ENCODE measurements around the gene VSTM4. TPM values are rescaled to one million over a fixed set of nuclear protein-coding genes. Genes with fewer than 3 reads are reported as not detected.

Gene VSTM4
- total and polyA plus RNA-seq, 4 donors: 1.0 to 3.1 (median 2.0) TPM

DNA sequence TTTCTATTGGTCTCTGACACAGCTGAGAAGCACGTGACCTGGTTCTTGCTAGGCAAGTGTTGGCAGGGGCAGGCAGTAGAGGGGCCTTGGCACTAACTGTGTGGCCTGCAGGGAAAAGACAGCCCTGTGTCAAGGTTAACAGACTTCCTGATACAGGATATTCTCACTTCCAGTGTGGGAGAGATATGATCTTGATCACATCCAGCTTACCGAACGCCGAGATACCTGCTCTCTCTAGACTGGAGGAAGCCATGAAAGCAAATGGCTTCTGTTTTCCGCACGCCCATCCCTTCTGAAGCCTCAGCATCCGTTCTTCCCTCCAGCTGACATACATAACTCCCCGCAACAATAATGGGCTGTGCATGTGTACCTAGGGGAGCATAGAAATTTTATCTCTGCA, 79.4 kb downstream of the VSTM4 start:
- Histone ChIP-seq H3K4me1 (ENCODE audit: control insufficient read depth in 4 of 4, insufficient read depth in 4 of 4, low read length in 3 of 4) (no peaks in the 10 kb centered on the region), H3K27ac (ENCODE audit: low read depth in 1 of 2, low read length in 2 of 2) (no peak overlapping the region), H3K9me3 (ENCODE audit: control insufficient read depth in 4 of 4, low read length in 3 of 4) (no peaks in the 10 kb centered on the region), H3K9ac (ENCODE audit: low read depth in 1 of 2, low read length in 2 of 2) (no peak overlapping the region), H3K36me3 (ENCODE audit: control insufficient read depth in 4 of 4, insufficient read depth in 3 of 4, low read depth in 1 of 4, low read length in 3 of 4) (no peaks in the 10 kb centered on the region), H3K4me3 (ENCODE audit: low read depth in 1 of 3, low read length in 3 of 3) (no peak overlapping the region), H3K27me3 (ENCODE audit: control insufficient read depth in 4 of 4, insufficient read depth in 4 of 4, low read length in 3 of 4) (no peaks in the 10 kb centered on the region)
- WGBS: 85% methylated on average over 8 of the region's 8 CpGs
- TF ChIP-seq RAD21 (IDR thresholded peaks at IDR 0.05): no peak
- TF ChIP-seq, protein P1, sequence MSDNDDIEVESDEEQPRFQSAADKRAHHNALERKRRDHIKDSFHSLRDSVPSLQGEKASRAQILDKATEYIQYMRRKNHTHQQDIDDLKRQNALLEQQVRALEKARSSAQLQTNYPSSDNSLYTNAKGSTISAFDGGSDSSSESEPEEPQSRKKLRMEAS (IDR thresholded peaks at IDR 0.05): no peak
- TF ChIP-seq RXRA (IDR thresholded peaks at IDR 0.05): no peak
- TF ChIP-seq, protein P2, sequence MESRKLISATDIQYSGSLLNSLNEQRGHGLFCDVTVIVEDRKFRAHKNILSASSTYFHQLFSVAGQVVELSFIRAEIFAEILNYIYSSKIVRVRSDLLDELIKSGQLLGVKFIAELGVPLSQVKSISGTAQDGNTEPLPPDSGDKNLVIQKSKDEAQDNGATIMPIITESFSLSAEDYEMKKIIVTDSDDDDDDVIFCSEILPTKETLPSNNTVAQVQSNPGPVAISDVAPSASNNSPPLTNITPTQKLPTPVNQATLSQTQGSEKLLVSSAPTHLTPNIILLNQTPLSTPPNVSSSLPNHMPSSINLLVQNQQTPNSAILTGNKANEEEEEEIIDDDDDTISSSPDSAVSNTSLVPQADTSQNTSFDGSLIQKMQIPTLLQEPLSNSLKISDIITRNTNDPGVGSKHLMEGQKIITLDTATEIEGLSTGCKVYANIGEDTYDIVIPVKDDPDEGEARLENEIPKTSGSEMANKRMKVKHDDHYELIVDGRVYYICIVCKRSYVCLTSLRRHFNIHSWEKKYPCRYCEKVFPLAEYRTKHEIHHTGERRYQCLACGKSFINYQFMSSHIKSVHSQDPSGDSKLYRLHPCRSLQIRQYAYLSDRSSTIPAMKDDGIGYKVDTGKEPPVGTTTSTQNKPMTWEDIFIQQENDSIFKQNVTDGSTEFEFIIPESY (IDR thresholded peaks at IDR 0.05): no peak
- DNase-seq (ENCODE audit: low spot score): no peak

DNA sequence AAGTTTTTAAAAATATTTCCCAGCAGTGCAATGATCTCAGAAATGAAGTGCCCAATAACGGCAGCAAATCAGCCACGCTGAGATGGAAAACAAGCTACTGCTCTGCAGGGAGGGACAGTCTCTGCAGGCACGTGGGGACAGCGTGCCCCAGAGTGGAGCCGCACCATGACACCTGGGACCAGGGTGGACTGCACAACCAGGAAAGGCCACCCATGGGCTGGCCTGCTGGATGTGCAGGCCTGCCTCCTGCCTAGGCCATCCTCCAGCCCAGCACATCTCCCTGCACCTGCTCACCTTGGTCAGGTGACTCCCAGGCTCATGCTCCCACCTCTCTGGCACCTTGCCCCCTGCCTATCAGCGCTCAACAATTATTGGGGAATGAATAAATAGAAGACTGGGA, 80.4 kb downstream of the VSTM4 start:
- Histone ChIP-seq H3K27me3 (ENCODE audit: control insufficient read depth in 4 of 4, insufficient read depth in 4 of 4, low read length in 3 of 4) (no peaks in the 10 kb centered on the region), H3K9me3 (ENCODE audit: control insufficient read depth in 4 of 4, low read length in 3 of 4) (no peaks in the 10 kb centered on the region), H3K4me3 (ENCODE audit: low read depth in 1 of 3, low read length in 3 of 3) (no peak overlapping the region), H3K9ac (ENCODE audit: low read depth in 1 of 2, low read length in 2 of 2) (no peak overlapping the region), H3K27ac (ENCODE audit: low read depth in 1 of 2, low read length in 2 of 2) (no peak overlapping the region), H3K36me3 (ENCODE audit: control insufficient read depth in 4 of 4, insufficient read depth in 3 of 4, low read depth in 1 of 4, low read length in 3 of 4) (no peaks in the 10 kb centered on the region), H3K4me1 (ENCODE audit: control insufficient read depth in 4 of 4, insufficient read depth in 4 of 4, low read length in 3 of 4) (no peaks in the 10 kb centered on the region)
- no peak for DNase-seq (ENCODE audit: low spot score)
- WGBS: 97% methylated on average over 6 of the region's 6 CpGs
- TF ChIP-seq, protein P3, sequence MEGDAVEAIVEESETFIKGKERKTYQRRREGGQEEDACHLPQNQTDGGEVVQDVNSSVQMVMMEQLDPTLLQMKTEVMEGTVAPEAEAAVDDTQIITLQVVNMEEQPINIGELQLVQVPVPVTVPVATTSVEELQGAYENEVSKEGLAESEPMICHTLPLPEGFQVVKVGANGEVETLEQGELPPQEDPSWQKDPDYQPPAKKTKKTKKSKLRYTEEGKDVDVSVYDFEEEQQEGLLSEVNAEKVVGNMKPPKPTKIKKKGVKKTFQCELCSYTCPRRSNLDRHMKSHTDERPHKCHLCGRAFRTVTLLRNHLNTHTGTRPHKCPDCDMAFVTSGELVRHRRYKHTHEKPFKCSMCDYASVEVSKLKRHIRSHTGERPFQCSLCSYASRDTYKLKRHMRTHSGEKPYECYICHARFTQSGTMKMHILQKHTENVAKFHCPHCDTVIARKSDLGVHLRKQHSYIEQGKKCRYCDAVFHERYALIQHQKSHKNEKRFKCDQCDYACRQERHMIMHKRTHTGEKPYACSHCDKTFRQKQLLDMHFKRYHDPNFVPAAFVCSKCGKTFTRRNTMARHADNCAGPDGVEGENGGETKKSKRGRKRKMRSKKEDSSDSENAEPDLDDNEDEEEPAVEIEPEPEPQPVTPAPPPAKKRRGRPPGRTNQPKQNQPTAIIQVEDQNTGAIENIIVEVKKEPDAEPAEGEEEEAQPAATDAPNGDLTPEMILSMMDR (IDR thresholded peaks at IDR 0.05; ENCODE audit: low read depth, low read length, missing input control): no peak
- TF ChIP-seq, protein P1 (IDR thresholded peaks at IDR 0.05): no peak
- TF ChIP-seq, protein P2 (IDR thresholded peaks at IDR 0.05): no peak
- TF ChIP-seq RAD21 (IDR thresholded peaks at IDR 0.05): no peak
- no peak for TF ChIP-seq EGR1 (IDR thresholded peaks at IDR 0.05; ENCODE audit: low read depth in 2 of 2)
- TF ChIP-seq JUND (IDR thresholded peaks at IDR 0.05): no peak
- TF ChIP-seq, protein P4, sequence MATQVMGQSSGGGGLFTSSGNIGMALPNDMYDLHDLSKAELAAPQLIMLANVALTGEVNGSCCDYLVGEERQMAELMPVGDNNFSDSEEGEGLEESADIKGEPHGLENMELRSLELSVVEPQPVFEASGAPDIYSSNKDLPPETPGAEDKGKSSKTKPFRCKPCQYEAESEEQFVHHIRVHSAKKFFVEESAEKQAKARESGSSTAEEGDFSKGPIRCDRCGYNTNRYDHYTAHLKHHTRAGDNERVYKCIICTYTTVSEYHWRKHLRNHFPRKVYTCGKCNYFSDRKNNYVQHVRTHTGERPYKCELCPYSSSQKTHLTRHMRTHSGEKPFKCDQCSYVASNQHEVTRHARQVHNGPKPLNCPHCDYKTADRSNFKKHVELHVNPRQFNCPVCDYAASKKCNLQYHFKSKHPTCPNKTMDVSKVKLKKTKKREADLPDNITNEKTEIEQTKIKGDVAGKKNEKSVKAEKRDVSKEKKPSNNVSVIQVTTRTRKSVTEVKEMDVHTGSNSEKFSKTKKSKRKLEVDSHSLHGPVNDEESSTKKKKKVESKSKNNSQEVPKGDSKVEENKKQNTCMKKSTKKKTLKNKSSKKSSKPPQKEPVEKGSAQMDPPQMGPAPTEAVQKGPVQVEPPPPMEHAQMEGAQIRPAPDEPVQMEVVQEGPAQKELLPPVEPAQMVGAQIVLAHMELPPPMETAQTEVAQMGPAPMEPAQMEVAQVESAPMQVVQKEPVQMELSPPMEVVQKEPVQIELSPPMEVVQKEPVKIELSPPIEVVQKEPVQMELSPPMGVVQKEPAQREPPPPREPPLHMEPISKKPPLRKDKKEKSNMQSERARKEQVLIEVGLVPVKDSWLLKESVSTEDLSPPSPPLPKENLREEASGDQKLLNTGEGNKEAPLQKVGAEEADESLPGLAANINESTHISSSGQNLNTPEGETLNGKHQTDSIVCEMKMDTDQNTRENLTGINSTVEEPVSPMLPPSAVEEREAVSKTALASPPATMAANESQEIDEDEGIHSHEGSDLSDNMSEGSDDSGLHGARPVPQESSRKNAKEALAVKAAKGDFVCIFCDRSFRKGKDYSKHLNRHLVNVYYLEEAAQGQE (IDR thresholded peaks at IDR 0.05): no peak
- no peak for TF ChIP-seq FOXA1 (IDR thresholded peaks at IDR 0.05)
- TF ChIP-seq NR2F2 (IDR thresholded peaks at IDR 0.05): no peak
- no peak for TF ChIP-seq GABPA (IDR thresholded peaks at IDR 0.05 in 1 of 2, conservative IDR thresholded peaks at IDR 0.05 in 1 of 2)
- TF ChIP-seq HNF4G (IDR thresholded peaks at IDR 0.05): no peak
- TF ChIP-seq, protein P5, sequence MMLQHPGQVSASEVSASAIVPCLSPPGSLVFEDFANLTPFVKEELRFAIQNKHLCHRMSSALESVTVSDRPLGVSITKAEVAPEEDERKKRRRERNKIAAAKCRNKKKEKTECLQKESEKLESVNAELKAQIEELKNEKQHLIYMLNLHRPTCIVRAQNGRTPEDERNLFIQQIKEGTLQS (IDR thresholded peaks at IDR 0.05): no peak
- no peak for TF ChIP-seq SP1 (IDR thresholded peaks at IDR 0.05)
- TF ChIP-seq FOXA2 (IDR thresholded peaks at IDR 0.05): no peak
- no peak for TF ChIP-seq HNF4A (conservative IDR thresholded peaks at IDR 0.05)
- TF ChIP-seq YY1 (IDR thresholded peaks at IDR 0.05): no peak

All from liver (tissue), 9 donors.